GM13976 (cell line): Measurements from ENCODE around the gene ME3.

ENCODE experiments used
- DNase-seq: peaks from one replicate; pipeline ENCODE4 v3.0.0; 2012; ENCODE audit warnings: low spot score
- in situ Hi-C: fragments of 300-500 bp; cut with MboI; formaldehyde crosslinking; loops from one replicate; pipeline ENCODE4 v1.12.0; 2022; ENCODE audit warnings: low sequenced_read_pairs, mixed read lengths, inconsistent platforms; ENCODE audit not compliant: unreplicated experiment
- TF ChIP-seq, protein P1 (sequence below): IDR thresholded peaks from 2 replicates; pipeline ENCODE4 v1.5.1; 2012; ENCODE audit warnings: borderline replicate concordance, mild to moderate bottlenecking; ENCODE audit not compliant: insufficient read depth; ENCODE audit errors: extremely low read depth, missing control alignments, control extremely low read depth

ME3 gene

DNA sequence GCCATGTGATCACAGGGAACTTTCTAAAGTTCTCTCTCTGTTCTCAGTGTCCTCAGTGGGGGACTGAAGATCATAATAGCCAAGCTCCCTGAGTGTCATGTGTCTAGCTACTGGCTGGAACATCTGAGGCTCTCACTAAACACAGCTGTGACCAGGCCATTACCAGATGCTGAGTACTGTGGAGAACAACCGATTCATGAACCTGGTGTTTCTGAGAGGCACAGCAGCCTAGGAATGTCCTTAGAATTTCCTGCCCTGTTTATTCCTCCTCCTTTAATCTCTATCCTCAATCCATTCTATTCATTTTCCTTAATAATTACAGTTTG lies 93.0 kb downstream of the ME3 start:
- TF ChIP-seq, protein P1, sequence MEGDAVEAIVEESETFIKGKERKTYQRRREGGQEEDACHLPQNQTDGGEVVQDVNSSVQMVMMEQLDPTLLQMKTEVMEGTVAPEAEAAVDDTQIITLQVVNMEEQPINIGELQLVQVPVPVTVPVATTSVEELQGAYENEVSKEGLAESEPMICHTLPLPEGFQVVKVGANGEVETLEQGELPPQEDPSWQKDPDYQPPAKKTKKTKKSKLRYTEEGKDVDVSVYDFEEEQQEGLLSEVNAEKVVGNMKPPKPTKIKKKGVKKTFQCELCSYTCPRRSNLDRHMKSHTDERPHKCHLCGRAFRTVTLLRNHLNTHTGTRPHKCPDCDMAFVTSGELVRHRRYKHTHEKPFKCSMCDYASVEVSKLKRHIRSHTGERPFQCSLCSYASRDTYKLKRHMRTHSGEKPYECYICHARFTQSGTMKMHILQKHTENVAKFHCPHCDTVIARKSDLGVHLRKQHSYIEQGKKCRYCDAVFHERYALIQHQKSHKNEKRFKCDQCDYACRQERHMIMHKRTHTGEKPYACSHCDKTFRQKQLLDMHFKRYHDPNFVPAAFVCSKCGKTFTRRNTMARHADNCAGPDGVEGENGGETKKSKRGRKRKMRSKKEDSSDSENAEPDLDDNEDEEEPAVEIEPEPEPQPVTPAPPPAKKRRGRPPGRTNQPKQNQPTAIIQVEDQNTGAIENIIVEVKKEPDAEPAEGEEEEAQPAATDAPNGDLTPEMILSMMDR, result no peak
- in situ Hi-C loops, result no loop called here
- no peak for DNase-seq

DNA sequence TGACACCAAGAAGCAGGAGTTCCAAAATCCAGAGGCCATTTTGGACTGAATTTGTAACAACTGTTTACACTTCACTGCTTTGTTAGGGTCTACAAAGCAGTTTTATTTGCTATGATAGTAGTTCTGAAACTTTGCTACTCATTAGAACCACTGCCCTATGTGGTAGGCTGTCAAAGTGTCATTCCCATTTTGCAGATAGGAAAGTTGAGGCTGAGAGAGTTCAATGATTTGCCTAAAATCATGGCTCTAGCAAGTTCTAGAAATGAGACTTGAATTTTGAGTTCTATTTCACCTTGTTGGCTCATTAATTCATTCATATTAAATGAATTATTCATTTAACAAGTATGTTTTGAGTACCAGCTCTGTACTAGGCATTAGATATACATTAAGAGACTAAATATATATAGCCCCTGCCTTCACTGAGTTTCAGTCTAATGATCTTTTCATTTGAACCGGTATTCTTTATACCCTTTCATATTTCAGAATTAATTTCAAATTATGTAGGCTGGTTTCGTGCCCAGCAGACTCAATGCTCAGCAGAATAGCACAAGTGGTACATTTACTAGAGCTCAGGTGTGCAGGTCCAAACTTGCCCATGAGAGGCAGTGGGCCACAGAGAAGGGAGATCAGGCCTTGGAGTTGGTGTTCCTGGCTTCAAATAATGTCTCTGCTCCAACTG lies 93.5 kb downstream of the ME3 start:
- DNase-seq, result no peak
- in situ Hi-C loops, result no loop called here
- TF ChIP-seq, protein P1, result no peak

DNA sequence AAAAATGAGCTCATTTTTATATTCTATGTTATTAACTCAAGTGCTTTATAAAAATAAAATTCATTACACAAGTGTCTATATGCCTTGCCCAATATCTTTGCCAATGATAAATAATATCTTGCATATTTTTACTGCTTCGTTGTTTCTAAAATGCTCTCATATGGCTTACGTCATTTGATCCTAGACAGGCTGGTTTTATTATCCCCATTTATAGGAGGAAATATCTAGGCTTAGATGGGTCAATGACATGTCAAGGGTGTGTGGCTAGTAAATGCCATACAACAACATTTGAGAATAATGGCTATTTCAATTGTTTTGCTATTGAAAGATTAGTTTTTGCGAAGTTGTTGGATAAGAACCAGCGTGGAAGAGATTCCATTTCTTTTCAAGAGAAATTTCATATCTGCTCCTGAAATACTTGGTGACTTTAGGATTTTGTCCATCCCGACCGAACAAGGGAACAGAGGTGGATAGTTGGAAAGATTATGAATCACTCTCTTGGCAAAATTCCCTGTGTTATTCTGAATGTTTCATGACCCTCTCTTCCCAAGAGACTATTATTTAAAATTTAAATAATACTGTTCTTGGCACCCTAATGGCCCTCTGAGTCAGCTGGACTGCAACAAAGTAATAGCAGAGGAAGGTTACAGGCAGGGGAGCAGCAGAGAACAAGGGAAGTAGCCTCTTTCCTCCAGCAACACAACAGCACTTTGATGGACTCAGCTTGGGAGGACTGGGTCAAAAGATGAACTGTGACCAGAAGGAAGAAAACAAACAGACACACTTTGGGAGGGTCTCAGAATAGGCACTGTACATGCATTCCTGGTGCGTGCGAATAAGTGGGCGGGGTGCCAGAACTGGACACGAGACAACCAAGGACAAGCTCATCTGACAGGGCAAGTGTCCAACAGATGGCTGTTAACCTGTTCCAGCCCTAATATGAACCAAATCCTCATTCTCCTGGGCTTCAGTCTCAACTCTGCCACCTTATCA lies 94.5 kb downstream of the ME3 start:
- in situ Hi-C loops, result no loop called here
- TF ChIP-seq, protein P1, result no peak
- DNase-seq, result no peak

DNA sequence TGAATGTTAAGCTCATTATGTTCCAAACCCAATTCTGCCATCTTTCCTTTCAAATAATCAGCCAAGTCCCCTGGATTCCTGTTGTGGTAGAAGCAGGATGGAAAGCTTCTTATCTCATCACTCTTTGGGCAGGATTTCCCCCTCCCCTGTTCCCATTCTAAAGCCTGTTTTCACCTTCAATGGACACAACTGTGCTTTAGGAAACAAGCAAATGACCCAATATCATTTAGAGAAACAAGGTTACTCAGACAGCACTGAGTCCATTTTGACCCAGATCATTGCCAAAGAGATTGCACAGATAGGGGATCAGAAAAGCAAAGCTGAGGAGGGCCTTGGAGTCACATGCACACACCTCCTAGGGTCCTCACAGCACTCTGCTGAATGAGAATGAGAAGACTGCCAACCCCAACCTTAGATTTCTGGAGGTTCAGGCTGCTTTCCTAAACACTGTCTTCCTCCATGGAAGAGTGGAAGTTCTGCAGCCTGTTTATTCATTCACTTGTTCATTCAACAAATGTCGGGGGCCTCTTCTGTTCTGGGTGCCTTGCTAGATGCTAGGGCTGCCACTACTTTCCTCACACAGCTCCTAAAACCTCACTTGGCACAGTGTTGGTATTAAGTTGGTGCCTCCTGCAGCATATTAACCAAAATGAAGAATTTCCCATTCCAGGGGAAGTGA lies 95.3 kb downstream of the ME3 start:
- DNase-seq, result no peak
- in situ Hi-C loops, result no loop called here
- TF ChIP-seq, protein P1, result no peak

DNA sequence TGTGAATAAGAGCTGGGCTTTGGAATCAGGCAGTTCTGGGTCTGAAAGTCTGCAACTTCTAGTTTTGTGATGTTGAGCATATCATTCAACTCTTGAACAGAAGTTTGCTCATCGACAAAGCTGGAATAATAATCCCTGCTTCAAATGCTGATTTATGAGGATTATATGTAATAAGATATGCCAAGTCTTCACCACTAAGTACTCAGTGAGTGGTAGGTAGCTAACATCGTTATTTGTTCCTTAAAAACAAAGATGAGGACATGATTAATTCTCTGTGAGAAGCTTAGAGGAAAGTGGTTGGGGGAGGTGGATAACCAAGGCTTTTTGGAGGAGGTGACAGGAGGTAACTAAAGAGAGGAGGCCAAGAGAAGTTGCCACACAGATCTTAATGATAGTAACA lies 96.5 kb downstream of the ME3 start:
- no peak for DNase-seq
- in situ Hi-C loops, result no loop called here
- TF ChIP-seq, protein P1, result no peak

DNA sequence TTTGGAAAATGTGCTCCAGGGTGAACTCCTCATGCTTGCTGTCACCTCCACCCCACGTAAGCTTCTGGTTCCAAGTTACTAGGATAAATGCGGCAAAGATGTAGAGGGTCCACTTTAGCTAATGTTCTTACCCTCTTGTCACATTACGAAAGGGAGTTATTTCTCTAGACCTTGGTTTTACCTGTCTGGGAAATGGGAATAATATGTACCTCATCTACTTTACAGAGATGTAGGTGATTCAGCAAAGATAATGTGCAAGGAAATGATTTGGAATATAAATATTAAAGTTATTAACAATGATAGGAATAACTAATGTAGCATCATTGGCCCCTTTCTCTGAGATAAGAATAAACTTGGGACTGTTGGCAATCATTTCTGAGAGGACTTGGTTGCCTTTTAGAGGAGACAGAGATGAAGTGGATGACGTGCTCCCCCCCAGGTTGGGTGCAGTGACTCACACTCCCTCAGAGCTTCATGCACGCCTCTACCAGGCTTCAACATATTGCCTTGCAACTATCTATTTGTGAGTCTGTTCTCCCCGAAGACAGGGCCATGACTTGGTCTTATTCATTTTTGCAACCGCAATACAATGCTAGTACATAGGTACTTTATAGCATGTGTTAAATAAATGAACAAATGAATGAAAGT lies 97.1 kb downstream of the ME3 start:
- TF ChIP-seq, protein P1, result no peak
- in situ Hi-C loops, result no loop called here
- DNase-seq, result no peak
